Erythroblast (primary cell): Measurements from ENCODE around the gene IPO13.

Experiments
- GATA1 ChIP-seq: IDR thresholded peaks from 2 replicates; pipeline ENCODE4 v1.6.1; 2011; ENCODE audit warnings: low read depth, mild to moderate bottlenecking, control low read depth, low read length, moderate library complexity
- POLR2A ChIP-seq: IDR thresholded peaks from 2 replicates; pipeline ENCODE4 v1.6.1; 2011; ENCODE audit warnings: mild to moderate bottlenecking, low read length

DNA sequence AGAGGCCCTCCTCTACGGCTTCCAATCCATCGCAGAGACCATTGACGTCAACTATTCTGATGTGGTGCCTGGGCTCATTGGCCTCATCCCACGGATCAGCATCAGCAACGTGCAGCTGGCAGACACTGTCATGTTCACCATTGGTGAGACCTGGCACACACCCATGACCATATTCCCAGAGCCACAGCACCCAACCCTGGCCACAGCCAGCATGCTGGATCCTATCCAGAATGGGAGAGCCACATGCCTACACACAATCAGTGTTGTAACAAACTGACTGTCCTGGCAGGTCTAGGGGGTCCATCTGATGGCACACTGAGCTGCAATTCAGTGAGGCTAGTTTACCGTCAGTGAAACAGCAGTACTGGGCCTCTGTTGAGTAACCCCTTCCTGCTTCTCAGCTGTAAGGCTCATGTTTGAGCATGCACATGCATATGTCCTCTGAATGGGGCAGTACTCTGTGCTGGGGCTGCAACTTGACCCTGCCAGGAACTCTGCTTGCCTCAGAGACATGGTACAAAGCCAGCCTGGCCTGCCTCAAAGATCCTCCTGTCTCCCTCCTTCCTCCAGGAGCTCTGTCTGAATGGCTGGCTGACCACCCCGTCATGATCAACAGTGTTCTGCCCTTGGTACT, 10.8 kb downstream of the IPO13 start:
- TF ChIP-seq POLR2A: no peak
- no peak for TF ChIP-seq GATA1
